GM12872 (cell line): ENCODE results near the gene LPP.

Experiments used
- TF ChIP-seq, protein P1 (sequence below): IDR thresholded peaks from 3 replicates; pipeline ENCODE4 v1.5.1; 2011; ENCODE audit warnings: low read depth, mild to moderate bottlenecking, low read length, moderate library complexity; ENCODE audit not compliant: insufficient read depth

LPP gene

DNA sequence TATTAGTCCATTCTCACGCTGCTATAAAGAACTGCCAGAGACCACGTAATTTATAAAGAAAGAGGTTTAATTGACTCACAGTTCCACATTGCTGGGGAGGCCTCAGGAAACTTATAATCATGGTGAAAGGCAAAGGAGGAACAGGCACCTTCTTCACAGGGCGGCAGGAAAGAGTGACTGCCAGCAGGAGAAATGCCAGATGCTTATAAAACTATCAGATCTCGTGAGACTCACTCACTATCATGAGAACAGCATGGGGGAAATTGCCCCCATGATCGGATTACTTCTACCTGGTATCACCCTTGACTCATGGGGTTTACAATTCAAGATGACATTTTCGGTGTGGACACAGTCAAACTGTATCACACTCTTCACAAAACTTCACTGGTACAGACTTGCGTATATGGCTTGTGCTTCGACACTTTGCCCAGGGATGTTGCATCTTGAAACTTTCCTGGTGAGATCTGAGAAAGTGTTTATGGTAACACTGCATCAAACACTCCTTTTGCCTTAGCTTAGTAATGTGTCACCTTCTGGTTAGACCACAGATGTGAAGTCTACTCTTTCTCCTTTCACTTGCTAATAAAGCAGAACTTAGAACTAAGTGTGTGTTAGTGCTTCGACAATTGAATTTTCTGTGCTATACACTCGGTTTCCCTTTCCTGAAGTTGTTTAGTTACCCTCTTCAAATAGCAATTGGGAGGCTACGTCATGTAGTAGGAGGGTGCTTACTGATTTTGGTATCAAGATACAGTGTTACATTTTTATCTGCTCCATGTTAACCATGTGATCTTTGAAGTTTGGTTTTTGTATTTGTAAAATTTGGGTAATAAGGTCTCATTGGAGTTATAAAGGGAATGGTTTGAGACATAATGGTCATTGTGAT lies 185.7 kb downstream of the LPP start:
- TF ChIP-seq, protein P1, sequence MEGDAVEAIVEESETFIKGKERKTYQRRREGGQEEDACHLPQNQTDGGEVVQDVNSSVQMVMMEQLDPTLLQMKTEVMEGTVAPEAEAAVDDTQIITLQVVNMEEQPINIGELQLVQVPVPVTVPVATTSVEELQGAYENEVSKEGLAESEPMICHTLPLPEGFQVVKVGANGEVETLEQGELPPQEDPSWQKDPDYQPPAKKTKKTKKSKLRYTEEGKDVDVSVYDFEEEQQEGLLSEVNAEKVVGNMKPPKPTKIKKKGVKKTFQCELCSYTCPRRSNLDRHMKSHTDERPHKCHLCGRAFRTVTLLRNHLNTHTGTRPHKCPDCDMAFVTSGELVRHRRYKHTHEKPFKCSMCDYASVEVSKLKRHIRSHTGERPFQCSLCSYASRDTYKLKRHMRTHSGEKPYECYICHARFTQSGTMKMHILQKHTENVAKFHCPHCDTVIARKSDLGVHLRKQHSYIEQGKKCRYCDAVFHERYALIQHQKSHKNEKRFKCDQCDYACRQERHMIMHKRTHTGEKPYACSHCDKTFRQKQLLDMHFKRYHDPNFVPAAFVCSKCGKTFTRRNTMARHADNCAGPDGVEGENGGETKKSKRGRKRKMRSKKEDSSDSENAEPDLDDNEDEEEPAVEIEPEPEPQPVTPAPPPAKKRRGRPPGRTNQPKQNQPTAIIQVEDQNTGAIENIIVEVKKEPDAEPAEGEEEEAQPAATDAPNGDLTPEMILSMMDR, result no peak

DNA sequence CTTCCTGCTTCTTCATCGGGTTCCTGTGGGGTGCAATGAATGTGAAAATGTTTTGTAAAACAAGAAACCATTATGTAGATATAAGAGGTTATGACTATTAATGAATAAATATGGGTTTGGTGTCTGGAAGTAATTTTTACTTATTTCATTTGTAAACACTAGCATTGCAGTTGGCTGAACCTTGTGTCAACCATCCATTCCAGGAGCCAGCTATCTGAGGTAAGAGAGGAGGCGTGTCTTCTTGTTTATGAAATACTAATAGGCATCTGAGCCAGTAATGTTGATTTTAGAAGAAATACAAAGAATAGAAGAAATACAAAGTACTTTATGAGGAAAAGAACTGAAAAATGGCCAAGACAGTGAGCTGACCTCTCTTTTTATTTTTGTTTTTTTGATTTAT lies 187.5 kb downstream of the LPP start:
- TF ChIP-seq, protein P1, result no peak

DNA sequence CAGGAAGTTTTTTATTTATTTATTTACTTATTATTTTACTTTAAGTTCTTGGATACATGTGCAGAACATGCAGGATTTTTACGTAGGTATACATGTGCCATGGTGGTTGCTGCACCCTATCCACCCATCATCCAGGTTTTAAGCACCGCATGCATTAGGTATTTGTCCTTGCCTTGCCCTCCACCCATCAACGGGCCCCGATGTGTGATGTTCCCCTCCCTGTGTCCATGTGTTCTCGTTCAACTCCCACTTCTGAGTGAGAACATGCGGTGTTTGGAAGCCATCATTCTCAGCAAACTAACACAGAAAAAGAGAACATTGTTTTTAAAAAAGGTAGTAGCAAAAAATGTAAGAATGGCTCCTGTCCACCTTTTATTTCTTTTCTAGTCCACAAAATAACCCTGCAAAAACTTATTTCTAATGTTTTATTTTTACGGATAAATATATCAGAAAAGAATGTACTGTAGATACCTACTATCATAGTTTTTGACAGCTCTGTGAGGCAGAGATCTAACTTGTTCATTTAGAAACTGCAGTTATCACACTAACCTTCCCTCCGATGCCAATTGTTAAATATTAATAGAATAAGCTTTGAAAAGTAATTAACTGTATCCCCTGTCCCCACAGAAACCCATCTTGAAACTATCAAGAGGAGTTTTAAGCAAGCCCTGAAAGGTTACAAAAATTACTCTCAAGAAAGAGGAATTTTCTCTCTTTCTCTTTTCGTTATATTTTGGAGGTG lies 189.2 kb downstream of the LPP start:
- TF ChIP-seq, protein P1, result no peak

DNA sequence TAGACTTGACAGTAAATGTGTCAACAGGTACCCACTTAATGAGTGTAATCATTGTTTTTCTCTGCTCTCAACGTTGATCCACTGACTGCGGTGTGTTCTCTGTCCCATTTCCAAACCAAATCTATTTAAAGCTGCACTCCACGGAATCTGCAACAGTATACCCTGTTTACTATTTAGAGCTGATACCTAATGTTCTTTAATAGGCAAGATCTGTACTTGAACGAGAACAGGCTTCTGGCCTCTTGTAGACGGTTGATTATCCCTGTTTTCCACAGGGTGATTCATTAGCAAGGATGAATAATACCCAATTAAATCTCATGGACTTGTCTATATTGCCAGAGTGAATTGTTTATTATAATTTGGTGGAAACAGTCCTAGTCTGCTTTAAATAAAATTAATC lies 189.9 kb downstream of the LPP start:
- TF ChIP-seq, protein P1, result no peak

DNA sequence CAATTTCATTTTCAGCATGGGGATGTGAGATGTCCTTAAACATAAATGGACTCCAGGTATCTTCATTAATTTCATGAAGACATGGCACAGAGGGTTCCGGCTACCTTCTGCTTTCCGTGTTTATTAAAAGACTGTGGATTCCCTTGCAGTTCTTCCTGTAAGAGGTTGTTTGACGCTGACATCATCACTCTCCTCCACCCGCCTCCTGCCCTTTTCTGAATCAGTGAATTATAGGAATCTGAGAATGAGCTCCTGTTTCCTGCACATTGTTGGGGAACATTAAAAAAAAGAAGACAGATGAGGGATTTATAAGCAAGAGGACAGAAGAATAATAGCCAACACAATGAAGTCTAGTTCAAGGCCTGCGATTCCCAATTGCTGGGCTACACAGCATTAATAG lies 191.3 kb downstream of the LPP start:
- TF ChIP-seq, protein P1, result no peak

DNA sequence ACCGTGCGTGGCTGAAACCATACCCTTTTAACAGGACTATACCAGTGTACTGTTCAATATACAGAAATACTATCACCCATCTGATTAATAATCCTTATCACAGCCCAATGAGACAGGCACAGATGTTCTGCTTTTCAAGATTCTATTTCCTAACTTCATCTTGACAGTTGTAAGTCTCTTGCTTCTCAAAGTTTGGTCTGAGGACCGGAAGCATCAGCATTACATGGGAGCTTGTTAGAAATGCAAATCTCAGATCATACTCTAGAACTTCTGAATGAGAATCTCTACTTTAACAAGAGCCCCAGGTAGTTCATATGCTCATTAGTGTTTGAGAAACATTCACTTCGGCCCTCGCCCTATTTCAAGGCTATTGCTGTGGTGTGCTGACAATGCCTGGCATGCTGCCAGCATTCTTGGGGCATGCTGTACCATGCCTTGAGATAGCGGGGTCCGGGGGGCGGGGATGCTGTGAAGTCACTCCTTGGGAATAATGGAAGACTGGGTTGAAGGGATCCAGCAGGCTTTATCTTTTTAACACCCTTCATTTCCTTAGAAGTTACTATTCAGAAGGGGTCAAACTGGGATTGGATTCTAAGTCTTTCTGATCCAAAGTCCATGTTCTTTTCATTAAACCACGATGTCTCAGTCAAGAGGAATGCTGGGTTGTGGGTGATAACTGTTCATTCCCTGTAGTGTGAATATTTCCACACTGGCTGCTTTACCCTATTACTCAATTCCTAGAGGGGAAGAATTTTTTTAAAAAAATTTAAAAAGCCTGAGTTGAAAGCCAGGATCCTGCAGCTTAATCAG lies 194.7 kb downstream of the LPP start:
- TF ChIP-seq, protein P1, result no peak

DNA sequence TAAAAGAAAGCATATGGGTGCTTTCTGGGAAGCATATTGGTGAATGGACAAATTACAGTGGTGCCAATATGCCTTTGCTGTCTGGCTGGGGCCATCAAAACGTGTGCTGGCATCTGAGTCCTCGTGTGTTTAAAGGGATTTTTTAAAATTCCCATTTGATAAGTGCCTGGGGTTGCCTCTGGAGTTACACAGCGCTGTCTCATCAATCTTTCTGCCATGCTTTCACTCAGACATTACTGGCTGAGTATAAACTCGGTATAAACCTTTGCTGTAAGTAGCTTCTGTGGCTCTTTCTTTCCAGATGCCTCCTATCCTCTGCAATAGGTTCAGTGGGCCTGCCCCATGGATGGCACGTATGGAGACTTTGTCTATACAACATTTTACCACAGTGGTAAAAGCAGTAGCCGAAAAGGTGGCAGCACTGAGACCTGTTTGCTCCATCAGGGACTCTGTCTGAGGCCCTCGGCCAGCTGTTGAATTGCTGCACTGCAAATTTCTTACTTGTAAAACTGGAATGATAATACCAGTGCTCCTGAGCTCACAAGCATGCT lies 195.5 kb downstream of the LPP start:
- TF ChIP-seq, protein P1, result peak; percentile 8; the same call in 1 of the 3 replicates
